HG02938 (cell line): Measurements from ENCODE around the gene EIF3F.
A peak's percentile ranks its signal among the peaks of the same experiment; 100 is the strongest.
"Not testable (repeated sequence)": the region's sequence is repeated elsewhere in the genome, so short reads cannot be mapped to it uniquely, and the experiment has no call there.

Experiments used
- ATAC-seq: cut with Tn5 transposase; IDR thresholded peaks from one replicate; pipeline ENCODE4 v1.9.1; 2021; ENCODE audit warnings: mild to moderate bottlenecking, moderate library complexity; ENCODE audit not compliant: unreplicated experiment

Gene EIF3F

DNA sequence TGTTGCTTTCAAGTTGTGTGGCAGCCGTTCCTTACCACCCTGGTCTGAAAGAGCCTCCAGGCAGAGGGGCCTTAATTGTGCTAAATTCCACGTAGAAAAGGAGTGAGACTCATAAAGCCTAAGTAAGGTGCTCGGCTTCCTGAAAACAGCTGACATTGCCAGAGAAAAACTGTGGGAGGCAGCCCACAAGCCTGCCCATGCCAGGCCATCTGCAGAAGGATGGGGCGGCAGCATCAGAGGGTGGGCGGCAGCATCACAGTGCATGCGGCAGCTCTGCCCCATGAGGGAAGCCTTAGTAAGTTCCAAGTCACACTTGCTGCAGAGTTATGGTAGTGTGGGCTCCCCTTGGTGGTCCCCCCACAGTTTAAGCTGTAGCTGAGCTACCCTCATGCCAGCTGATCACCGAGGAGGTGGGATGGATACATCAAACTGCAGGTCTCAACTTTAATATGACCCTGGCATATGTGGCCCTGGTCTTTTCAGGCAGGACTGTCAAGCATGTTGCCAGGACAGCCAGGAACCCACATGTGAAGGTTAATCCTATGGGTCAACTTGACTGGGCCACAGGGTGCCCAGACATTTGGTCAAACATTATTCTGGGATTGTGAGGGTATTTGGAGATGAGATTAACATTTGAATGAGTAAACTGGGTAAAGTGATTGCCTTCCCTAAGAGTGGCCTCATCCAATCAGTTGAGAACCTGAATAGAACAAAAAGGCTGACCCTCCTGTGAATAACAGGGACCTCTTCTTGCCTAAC lies 3.1 kb upstream of the EIF3F start:
- no peak for ATAC-seq

GRCh38 chr11:7987560-7987883 lies 385 bp downstream of the EIF3F start:
- ATAC-seq: not testable (repeated sequence)

GRCh38 chr11:7994581-7995278 lies 7.6 kb downstream of the EIF3F start:
- ATAC-seq: no peak

DNA sequence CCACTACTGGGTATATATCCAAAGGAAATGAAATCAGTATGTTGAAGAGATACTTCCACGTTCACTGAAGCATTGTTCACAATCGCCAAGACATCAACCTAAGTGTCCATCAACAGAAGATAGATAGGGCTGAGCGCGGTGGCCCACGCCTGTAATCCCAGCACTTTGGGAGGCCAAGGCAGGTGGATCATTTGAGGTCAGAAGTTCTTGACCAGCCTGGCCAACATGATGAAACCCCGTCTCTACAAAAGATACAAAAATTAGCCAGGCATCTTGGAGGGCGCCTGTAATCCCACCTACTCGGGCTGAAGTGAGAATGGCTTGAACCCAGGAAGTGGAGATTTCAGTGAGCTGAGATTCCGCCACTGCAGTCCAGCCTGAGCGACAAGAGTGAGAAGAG lies 12.7 kb downstream of the EIF3F start:
- ATAC-seq: no peak

DNA sequence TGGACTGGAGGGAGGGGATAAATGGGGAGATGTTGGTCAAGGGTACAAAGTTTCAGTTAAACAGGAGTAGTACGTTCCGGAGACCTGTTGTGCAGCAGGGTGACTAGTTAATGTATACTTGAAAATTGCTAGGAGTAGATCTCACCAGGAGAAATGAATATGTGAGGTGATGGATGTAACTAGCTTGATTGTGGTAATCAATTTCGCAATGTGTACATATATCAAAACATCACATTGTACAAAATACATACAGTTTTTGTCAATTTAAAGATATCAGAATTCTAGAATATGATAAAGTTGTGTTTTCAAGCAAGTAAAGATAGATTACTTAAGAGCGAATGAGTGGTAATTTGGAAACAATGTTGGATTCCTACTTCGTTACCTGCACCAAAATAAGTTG lies 13.3 kb downstream of the EIF3F start:
- no peak for ATAC-seq

GRCh38 chr11:8002676-8003075 lies 15.5 kb downstream of the EIF3F start:
- no peak for ATAC-seq

GRCh38 chr11:8003187-8003586 lies 16.1 kb downstream of the EIF3F start:
- ATAC-seq: no peak

DNA sequence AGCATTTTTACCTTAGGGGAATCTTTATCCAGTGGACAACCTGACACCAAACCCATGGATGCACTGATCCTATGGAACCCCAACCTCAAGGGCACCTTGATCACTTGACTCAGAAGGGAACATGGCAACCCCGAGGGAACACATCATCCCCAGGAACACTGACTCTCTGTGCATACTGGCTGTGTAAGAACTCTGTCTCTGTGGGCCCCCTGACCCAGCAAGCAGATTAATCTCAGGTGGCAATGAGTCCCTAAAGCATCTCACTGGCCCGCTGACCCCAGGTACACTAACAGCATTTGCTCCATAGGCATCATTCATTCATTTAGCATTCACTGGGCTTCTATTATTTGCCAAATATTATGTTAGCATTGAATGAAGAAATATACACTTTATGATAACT lies 16.9 kb downstream of the EIF3F start:
- ATAC-seq: no peak

DNA sequence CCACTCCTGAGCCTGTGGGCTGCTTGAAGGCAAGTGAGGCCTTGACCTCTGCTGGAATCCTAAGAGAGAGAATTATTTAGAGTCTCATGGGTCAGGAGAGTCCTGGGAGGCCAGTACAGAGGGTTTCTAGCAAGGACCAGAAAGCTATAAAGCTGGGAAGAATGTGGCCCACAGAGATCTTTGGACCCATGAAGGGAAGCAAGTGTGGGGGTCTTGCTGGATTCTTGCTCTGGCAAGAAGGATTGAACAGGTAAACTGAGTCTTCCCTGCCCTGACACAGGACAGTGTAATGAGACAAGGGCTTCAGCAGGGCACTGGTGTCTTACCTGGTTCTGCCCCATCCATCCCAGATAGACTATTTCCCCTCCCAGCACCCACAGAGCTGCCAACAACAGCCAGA lies 18.4 kb downstream of the EIF3F start:
- ATAC-seq: no peak

DNA sequence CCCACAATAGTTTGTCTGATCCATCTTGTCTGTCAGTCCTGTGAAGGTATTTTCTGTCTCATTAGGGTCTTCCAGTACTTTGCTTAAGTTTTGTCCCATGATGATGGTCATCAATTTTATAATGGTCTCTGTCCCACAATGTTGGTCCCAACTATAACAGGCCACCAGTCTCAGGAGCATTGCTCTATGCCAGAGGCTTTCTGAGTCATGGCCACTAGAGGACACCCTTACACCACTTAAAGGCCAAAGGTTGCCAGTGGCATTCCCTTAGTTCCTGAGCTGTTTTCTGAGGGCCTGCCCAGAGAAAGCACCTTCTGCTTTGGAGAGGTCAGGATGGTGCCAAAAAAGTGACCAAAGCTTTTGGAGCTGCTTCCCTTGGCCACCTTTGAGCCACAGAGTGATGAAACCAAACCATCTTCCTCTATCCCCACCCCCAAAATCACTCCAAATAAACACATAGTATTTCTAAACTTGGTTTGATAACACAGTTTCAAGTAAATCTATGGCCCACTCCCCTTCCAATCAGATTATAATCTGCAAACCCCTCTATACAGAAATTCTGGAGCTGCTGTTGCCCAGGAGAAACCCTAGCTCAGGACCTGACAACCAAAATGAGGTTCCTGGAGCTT lies 19.3 kb downstream of the EIF3F start:
- ATAC-seq: peak; percentile 72

DNA sequence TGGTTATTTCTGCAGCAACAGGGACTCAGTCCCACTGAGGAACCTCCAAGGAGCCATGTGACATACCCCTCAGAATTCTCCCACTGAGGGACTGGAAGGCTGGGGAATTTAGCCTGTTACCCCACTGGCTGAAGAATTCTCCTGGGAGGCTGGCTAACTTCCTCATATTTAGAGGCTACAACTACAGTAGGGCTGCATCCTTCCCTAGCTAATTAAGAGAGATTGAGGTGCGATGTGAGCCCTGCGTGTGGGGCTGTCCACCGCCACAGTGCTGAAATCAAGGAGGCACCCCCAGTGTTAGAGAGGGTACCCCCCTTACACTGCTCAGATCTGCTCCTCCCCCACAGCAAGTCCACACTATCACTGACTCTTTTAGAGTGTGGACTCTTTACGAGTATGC lies 21.1 kb downstream of the EIF3F start:
- no peak for ATAC-seq

DNA sequence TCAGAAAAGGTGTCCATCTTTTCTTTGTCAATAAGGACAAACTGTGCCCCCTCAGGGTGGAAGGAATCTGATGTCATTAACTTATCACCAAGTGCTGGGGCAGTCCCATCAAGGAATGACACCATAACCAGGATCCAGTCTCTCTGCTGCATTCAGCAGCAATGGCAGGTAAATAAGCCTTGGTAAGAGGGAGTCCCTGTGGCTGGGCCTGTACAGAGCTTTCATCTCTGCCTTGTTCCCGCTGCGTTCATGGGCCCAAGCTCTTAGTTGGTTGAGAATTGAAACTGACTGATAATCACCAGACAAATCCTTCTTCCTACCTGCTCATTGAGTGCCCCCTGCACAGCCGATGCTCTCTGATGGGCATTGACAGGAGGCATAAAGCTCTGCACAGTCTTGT lies 22.7 kb downstream of the EIF3F start:
- no peak for ATAC-seq

DNA sequence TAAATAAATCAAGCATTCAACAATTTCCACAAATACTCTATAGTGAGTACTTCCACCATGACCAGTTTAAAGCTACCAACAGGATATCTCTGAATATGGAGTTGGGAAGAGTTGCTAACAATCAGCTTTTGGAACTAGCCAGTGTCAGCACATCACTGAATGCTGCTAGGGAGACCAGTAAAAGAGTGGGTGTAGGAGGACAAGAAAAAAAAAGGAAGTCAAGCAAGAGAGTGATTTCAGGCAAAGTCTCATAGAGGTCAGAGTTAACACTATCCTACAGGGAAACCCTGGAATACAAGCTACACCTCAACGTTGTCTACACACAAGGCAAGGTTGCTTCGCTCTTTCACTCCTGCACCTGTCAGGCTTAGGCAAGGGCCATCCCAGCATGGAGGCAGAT lies 24.2 kb downstream of the EIF3F start:
- ATAC-seq: no peak

- no peak for ATAC-seq
These were observed 24.9 kb downstream of the EIF3F start for GRCh38 chr11:8011981-8012444.

DNA sequence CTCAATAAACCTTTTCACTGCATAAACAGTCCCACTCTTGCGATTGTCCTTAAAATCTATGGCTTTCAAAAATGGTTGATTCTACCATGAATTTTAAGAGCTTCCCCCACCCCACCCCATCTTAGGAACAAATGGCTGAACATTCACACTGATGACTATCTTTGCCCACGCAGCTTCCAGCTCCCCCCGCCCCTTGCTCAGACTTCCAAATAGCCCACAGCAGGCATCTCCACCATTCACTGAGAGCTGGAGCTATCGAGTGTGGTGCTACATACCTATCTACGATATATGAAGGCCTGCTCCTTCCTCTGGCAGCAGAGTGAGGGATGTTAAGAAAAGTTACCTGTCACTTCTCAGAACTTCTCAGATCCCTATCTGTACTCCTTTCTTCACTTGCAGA lies 26.7 kb downstream of the EIF3F start:
- no peak for ATAC-seq

GRCh38 chr11:8015753-8016239 lies 28.7 kb downstream of the EIF3F start:
- no peak for ATAC-seq

GRCh38 chr11:8016440-8016839 lies 29.3 kb downstream of the EIF3F start:
- no peak for ATAC-seq

DNA sequence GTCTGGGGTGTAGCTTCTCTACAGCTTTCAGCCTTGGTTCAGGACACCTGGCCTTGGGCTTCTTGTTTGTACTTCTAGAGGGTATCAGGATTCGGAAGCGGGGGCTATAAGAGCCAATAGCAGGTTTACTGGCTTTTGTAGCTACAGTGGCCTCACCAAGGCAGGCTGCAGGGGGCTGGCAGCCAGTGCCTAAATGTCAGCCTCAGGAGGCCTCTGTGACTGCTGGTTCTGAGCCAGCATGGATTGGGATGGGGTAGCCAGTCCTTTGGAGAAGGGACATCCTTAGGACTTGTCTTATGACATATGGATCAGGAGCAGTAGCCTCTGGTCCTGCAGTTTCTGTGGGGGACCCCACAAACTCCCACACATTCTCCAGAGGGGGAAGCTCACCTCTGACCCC lies 29.9 kb downstream of the EIF3F start:
- ATAC-seq: no peak

- no peak for ATAC-seq
These were observed 30.9 kb downstream of the EIF3F start for GRCh38 chr11:8017894-8018483.

- ATAC-seq: no peak
These were observed 31.6 kb downstream of the EIF3F start for GRCh38 chr11:8018484-8019313.
